NCI-H1930 (cell line): ENCODE data around the gene TESPA1.

Experiments
- DNase-seq, 2 experiments: peaks; one replicate each; lab custom pipeline; 2025; lab: John Stamatoyannopoulos, UW

Gene TESPA1

GRCh38 chr12:54983536-54984101 lies 943 bp downstream of the TESPA1 start:
- DNase-seq: no peak

- DNase-seq: no peak
Measured at GRCh38 chr12:54981796-54982195, 2.8 kb downstream of the TESPA1 start.

GRCh38 chr12:54980341-54980740 lies 4.2 kb downstream of the TESPA1 start:
- DNase-seq: no peak

- DNase-seq: no peak
Measured at GRCh38 chr12:54977857-54978256, 6.7 kb downstream of the TESPA1 start.

GRCh38 chr12:54977155-54977554 lies 7.4 kb downstream of the TESPA1 start:
- no peak for DNase-seq

- no peak for DNase-seq
Measured at GRCh38 chr12:54975875-54976274, 8.7 kb downstream of the TESPA1 start.

GRCh38 chr12:54975272-54975671 lies 9.3 kb downstream of the TESPA1 start:
- no peak for DNase-seq

- no peak for DNase-seq
Measured at GRCh38 chr12:54974279-54974678, 10.3 kb downstream of the TESPA1 start.

- DNase-seq: no peak
Measured at GRCh38 chr12:54973556-54973955, 11.0 kb downstream of the TESPA1 start.

GRCh38 chr12:54970741-54971140 lies 13.8 kb downstream of the TESPA1 start:
- DNase-seq: no peak

- no peak for DNase-seq
Measured at GRCh38 chr12:54968181-54968730, 16.3 kb downstream of the TESPA1 start.

- DNase-seq: no peak
Measured at GRCh38 chr12:54967461-54967860, 17.1 kb downstream of the TESPA1 start.

GRCh38 chr12:54961190-54961589 lies 23.4 kb downstream of the TESPA1 start:
- no peak for DNase-seq

GRCh38 chr12:54959291-54960018 lies 25.1 kb downstream of the TESPA1 start:
- DNase-seq: no peak

GRCh38 chr12:54958048-54958658 lies 26.4 kb downstream of the TESPA1 start:
- DNase-seq: peak; percentile 0 to 43

GRCh38 chr12:54956818-54957641 lies 27.5 kb downstream of the TESPA1 start:
- DNase-seq: no peak

GRCh38 chr12:54956322-54956721 lies 28.2 kb downstream of the TESPA1 start:
- DNase-seq: no peak

GRCh38 chr12:54954801-54955200 lies 29.8 kb downstream of the TESPA1 start:
- DNase-seq: no peak

GRCh38 chr12:54954228-54954627 lies 30.3 kb downstream of the TESPA1 start:
- no peak for DNase-seq

- DNase-seq: no peak
Measured at GRCh38 chr12:54950071-54950727, 34.4 kb downstream of the TESPA1 start.

GRCh38 chr12:54949073-54949711 lies 35.4 kb downstream of the TESPA1 start:
- no peak for DNase-seq
